HG03025 (cell line): ENCODE measurements around the gene CPM.
"Not testable (repeated sequence)": the region's sequence is repeated elsewhere in the genome, so short reads cannot be mapped to it uniquely, and the experiment has no call there.

Experiments
- ATAC-seq: cut with Tn5 transposase; IDR thresholded peaks from one replicate; pipeline ENCODE4 v1.9.1; 2021; ENCODE audit warnings: mild to moderate bottlenecking, moderate library complexity; ENCODE audit not compliant: unreplicated experiment, low FRiP score

Gene CPM

DNA sequence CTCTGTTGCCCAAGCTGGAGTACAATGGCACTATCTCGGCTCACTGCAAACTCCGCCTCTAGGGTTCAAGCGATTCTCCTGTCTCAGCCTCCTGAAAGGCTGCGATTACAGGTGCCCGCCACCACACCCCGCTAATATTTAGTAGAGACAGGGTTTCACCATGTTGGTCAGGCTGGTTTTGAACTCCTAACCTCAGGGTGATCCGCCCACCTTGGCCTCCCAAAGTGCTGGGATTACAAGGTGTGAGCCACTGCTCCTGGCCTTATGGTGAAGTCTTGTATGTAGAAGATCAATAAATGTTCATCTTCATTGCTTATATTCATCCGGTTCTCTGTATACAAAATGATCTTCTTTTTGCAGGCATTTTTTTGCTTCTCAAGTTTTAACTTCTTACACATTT is 77.2 kb downstream of the CPM start:
- no peak for ATAC-seq

DNA sequence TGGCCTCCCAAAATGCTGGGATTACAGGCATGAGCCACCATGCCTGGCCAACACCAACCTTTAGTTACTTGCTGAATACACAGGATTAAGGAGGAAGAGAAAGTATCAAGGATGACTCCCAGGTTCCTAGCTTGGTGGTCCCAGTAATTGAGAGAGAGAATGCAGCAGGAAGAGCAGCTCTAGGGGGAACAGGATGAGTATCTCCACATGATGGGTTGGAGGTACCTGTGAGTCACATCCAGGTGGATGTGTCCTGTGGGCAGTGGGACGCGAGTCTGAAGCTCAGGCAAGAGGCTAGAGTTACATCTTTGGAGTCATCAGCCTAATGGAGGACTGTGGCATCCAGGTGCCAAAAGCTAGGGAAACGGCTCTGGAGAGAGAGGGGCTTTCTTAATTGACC is 77.9 kb downstream of the CPM start:
- no peak for ATAC-seq

DNA sequence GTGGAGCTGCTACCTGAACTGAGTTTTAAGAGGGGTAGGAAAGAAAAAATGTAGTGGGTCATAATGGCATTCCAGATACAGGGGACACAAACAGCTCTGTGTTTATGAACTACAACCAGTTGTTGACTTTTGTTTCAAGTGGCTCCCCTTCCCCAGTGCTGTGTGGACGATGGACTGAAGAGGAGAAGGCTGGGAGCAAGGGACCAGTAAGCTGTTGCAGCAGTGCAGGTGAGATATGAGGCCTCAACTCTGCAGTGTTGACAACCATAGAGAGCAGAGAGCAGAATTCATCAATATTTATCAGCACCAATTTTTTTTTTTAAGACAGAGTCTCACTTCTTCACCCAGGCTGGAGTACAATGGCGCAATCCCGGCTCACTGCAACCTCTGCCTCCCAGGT is 78.4 kb downstream of the CPM start:
- ATAC-seq = no peak

DNA sequence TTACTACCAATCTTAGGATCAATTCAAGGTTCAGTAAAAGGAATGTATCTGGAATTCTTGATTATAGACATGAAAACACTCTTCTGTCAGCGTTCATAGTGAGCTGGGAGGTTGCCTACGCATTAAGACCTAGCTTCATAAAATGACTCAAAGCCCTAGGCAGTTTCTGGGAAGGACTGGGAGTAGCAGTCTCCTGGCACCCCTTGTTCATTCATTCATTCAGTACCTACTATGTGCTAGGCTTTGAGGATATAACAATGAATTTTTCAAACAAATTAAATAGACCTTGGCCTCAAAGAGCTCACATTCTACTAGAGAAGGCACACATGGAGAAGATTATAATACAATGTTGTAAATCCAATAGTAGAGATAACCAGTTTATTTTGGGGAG is 78.9 kb downstream of the CPM start:
- ATAC-seq = no peak

DNA sequence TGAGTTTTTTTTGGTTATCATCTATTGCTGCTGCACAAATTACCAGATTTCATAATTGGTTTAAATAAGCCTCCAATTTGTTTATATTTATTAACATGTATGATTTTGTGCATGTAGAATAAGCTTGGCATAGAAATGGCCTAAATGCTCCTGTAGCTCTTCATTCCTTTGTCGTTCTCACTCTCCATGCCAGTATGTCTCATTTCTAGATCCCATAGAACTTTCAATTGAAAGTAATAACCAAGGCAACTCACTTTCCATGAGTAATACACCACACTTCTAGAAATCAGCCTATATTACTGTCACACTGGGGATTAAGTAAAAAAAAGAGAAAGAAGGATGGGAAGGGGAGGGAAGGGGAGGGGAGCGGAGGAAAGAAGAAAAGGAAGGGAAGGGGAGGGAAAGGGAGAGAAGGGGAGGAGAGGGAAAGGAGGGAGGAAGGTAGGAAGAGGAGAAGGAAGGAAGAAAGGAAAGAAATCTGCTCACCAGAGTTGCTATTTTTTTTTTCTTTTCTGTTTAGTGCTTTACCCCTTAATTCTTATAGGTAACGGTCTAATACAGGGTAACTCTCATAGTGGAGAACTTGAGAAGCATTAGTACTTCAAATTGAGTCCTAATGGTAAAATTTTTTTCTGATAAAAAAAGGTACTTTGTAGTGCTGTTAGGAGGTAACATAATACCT is 79.4 kb downstream of the CPM start:
- no peak for ATAC-seq

- no peak for ATAC-seq
These were observed 81.2 kb downstream of the CPM start for GRCh38 chr12:68851592-68852306.

DNA sequence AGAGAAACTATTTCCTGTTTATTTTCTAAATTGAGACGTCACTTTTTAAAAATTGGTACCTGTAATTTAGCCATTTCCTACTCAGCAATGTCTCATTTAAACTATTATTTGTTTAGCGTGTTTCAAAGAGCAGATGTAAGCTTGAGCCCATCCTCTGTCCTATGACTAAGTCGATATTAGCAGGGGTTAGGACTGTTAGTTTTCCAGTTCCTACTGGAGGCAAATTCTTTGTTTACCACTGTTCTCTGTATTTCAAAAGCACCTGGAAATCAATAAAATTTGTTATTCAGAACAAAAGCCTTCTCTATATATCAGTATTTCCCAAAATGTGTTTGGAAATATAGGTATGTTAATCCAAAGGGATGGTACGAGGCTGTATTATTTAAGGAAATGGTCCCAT is 82.6 kb downstream of the CPM start:
- ATAC-seq = no peak

DNA sequence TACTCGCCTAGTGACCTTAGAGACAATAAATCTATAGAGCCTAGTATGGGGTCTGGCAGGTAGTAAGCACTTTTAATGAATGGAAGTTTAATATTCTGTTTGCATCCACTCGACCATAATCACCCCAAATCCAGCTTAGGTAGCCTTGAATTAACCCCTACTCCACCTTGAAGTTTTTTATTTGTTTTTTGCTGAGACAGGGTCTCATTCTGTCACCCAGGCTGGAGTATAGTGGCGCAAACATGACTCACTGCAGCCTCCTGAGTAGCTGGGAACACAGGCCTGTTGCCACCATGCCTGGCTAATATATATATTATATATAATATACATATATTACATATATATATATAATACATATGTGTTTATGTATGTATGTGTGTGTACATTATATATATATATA is 86.2 kb downstream of the CPM start:
- no peak for ATAC-seq

DNA sequence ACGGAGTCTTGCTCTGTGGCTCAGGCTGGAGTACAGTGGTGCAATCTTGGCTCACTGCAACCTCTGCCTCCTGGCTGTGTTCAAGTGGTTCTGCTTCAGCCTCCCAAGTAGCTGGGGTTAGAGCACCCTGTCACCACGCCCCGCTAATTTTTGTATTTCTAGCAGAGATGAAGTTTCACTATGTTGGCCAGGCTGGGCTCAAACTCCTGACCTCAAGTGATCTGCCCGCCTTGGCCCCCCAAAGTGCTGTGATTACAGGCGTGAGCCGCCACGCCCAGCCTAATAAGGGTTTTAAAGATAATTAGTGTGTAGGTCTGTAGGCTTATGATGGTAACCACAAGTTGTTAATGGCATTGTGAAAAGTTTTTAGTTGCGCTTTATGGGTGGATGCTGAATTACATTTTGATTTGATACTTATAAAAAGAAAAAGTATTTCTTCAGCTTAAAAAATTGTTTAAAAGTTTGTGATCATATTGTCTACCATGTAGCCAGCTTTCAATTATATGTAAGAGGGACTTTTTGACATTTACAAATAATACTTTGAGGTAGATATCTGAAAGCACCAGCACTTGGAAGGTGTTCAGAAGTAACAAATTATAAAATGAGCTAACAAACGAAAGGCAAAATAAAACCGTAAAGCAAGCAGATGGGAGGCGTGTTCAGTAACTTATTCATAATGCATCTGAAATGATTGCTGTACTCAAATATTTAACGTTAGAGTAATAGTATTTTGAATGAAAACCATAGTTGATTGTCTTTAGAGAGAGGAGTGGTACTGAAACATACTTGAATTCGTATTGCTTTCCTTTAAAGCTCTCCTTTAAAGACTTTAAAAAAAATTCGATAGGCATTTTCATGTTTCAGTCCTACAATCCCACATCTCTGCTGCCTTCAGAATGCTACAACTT is 87.9 kb downstream of the CPM start:
- no peak for ATAC-seq

GRCh38 chr12:68844318-68844745 is 88.6 kb downstream of the CPM start:
- no peak for ATAC-seq

DNA sequence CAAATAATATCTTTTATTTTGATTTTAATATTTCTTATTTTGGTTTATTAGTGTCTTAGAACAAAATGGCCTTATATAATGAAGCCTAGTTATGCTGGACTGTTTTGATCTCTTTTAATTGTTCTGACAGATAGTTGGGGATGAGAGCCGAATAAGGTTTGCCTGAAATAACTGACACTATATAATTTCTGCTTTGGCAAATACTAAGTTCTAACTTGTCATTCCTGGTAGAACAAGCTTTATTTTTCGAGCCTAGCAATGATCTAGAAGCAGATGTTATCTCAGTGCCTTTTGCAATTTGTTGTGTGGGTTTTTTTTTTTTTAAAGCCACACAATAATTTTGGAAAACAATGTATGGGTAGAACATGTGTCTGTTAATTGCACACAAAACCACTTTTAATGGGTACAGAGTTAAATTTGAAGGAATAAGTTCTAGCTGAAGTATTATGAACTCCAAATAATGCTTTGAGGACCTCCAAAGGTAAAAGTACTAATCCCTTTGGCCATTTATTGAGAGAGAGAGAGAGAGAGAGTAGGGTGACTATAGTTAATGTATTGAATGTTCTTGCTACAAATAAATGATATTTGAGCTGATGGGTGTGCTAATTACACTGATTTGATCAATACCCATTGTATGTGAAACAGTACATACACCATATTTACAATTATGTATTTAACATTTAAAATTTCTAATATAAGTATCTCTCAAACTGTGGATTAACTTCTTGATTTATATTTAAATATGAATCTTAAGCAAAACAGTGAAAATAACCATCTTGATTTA is 90.0 kb downstream of the CPM start:
- ATAC-seq = no peak

- ATAC-seq = no peak
These were observed 90.8 kb downstream of the CPM start for GRCh38 chr12:68842123-68842522.

DNA sequence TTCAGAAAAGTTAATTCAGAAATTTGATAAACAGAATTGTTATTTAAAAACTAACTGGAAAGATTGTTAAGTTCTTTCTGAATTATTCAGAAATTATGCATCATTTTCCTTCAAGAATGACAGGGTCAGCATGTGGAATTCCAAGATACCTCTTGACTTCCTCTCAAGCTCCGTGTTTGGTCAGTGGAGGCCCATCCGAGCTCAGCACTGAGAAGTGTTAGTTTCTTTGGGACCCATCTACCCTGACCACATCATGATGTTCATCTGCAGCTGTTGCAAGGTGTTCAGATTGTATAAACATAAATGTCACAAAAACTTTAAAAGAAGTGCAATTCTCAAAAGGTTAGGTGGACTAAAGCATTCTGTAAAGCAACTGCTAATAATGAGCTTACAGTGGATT is 91.3 kb downstream of the CPM start:
- no peak for ATAC-seq

DNA sequence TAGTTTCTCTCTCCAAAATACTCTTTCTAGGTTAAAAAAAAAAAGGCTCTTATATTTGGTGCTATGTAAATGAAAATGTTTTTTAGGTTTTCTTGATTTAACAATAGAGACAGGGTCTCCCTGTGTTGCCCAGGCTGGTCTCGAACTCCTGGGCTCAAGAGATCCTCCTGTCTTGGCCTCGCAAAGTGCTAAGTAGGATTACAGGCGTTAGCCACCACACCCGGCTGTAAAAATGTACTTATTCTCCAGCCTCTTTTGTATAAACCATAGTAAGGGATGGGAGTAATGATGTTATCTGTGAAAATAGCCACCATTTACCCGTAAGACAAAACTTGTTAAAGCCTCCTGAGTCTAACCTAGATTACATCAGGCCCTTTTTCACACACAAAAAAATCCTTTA is 91.8 kb downstream of the CPM start:
- ATAC-seq = not testable (repeated sequence)

- ATAC-seq = no peak
These were observed 93.5 kb downstream of the CPM start for GRCh38 chr12:68839183-68840147.

DNA sequence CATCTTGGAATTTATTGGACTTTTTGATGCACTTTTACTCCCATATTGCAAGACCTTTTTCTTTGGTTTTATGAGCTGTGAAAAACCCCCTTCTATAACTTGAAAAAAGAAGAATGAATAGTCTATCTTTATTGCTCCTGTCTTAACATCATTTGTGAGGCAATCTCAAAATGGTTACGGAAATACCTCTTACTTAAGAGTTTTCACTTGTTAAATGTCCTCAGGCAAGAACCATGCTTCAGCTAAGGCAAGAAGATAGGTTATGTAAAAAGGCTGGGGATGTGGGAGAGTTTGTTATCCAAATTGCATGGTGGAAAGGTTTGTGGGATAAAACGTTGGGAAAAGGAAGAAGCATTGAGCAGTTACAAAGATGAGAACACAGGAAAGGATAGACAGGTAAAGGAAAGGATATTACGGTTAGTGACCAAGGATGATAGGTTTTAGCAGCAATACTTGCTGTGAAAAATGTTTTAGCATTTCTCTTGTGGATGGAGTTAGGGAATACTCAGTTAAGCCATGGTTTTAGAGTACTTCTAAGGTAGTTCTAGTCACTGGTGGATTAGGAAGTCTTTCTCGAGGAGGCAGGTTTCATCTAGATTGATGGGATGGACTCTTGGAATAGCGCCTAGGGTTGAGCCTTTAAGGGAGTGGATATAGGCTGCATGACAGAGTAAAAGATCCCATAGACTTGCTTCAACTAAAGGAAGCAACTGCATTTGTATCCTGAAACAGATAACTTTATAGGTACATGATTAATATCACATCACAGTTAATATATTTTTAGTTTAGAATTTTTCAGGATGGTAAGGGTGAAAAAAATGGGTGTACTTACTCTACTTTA is 94.7 kb downstream of the CPM start:
- no peak for ATAC-seq

- ATAC-seq = no peak
These were observed 95.8 kb downstream of the CPM start for GRCh38 chr12:68837215-68837614.

- no peak for ATAC-seq
These were observed 97.5 kb downstream of the CPM start for GRCh38 chr12:68835333-68835908.
